Panc1 (cell line): ENCODE data around the gene MACO1. TPM values are rescaled to one million over a fixed set of nuclear protein-coding genes. Genes with fewer than 3 reads are reported as not detected.

Experiments
- ATAC-seq: fragments of 200-7000 bp; cut with Tn5 transposase; 2 replicates; pipeline ENCODE4 v1.9.1; 2020; ENCODE audit warnings: mild to moderate bottlenecking, moderate library complexity
- BruUV-seq: library from RNA; stranded (reverse); fragments of 400-500 nt; replicated peaks from 2 replicates; lab custom pipeline; 2021; lab: Mats Ljungman, UMichigan
- CTCF ChIA-PET: fragments of 300-600 bp; sonication (Branson Sonifier 250); formaldehyde crosslinking; loops from one replicate; lab custom pipeline; 2022; ENCODE audit warnings: antibody characterized with exemption; lab: Charles Lee
- POLR2A ChIA-PET: fragments of 300-600 bp; sonication (Branson Sonifier 250); formaldehyde crosslinking; loops from one replicate; lab custom pipeline; 2022; ENCODE audit warnings: antibody characterized with exemption; lab: Charles Lee
- DNase-seq: peaks from one replicate; pipeline ENCODE4 v3.0.0-alpha.2; 2010; ENCODE audit warnings: low read depth, low spot score
- H3K27ac ChIP-seq: 2 replicates; pipeline ENCODE4 v1.5.1; 2011; ENCODE audit warnings: mild to moderate bottlenecking, low read length, inconsistent platforms
- H3K27me3 ChIP-seq: fragments of 200-500 bp; sonication (Bioruptor generic); 2 replicates; pipeline ENCODE4 v1.6.0; 2014; ENCODE audit warnings: low read length, inconsistent platforms; ENCODE audit not compliant: control insufficient read depth, insufficient read depth
- H3K36me3 ChIP-seq: fragments of 200-500 bp; sonication (Bioruptor generic); 2 replicates; pipeline ENCODE4 v1.5.1; 2014; ENCODE audit warnings: inconsistent platforms, mild to moderate bottlenecking, low read length, moderate library complexity; ENCODE audit not compliant: control insufficient read depth, insufficient read depth
- H3K4me1 ChIP-seq: 2 replicates; pipeline ENCODE4 v1.5.1; 2011; ENCODE audit warnings: inconsistent platforms, mild to moderate bottlenecking, low read length, moderate library complexity; ENCODE audit not compliant: control insufficient read depth, insufficient read depth
- H3K4me3 ChIP-seq, 2 experiments: 2 replicates each; pipeline ENCODE4 v1.5.1; 2011 to 2012; ENCODE audit warnings: low read depth in 2 of 2, low read length in 2 of 2, mild to moderate bottlenecking in 2 of 2, inconsistent platforms in 1 of 2, moderate library complexity in 1 of 2
- H3K9me3 ChIP-seq: fragments of 200-500 bp; sonication (Bioruptor generic); 2 replicates; pipeline ENCODE4 v1.5.1; 2014; ENCODE audit warnings: low read depth, mild to moderate bottlenecking, inconsistent platforms, low read length, moderate library complexity; ENCODE audit not compliant: control insufficient read depth, insufficient read depth
- POLR2AphosphoS5 ChIP-seq: IDR thresholded peaks from 2 replicates; pipeline ENCODE4 v1.6.1; 2012; ENCODE audit warnings: mild to moderate bottlenecking, low read depth, low read length, moderate library complexity
- SIN3A ChIP-seq: IDR thresholded peaks from 2 replicates; pipeline ENCODE4 v1.6.1; 2012; ENCODE audit warnings: low read depth, mild to moderate bottlenecking, low read length, moderate library complexity, borderline replicate concordance; ENCODE audit not compliant: insufficient read depth
- TCF7L2 ChIP-seq: IDR thresholded peaks from 2 replicates; pipeline ENCODE4 v1.6.1; 2011; ENCODE audit warnings: mild to moderate bottlenecking, low read depth, low read length, inconsistent platforms
- in situ Hi-C: cut with HindIII; loops from 2 replicates; pipeline ENCODE4 v1.10.0; 2016; ENCODE audit warnings: low sequenced_read_pairs, low pct_unique_long_range_greater_than_20kb
- intact Hi-C: fragments of 100-400 bp; cut with micrococcal nuclease; formaldehyde crosslinking; loops from one replicate; pipeline ENCODE4 v1.10.0; 2022; ENCODE audit not compliant: unreplicated experiment
- total RNA-seq: library from RNA; stranded (reverse); gene quantifications from one replicate; pipeline ENCODE4 v1.2.1, GENCODE V29; 2021; ENCODE audit not compliant: unreplicated experiment
- TF ChIP-seq, protein P1 (sequence below), 2 experiments: IDR thresholded peaks; 2 replicates each; pipeline ENCODE4 v1.6.1; 2011 to 2012; ENCODE audit warnings: low read depth in 2 of 2, control low read depth in 1 of 2, low read length in 1 of 2, mild to moderate bottlenecking in 1 of 2, moderate library complexity in 1 of 2; ENCODE audit not compliant: insufficient read depth in 1 of 2
- TF ChIP-seq, protein P2 (sequence below): fragments of 450-650 bp; IDR thresholded peaks from 2 replicates; pipeline ENCODE4 v1.5.1; 2017; ENCODE audit warnings: mild to moderate bottlenecking

MACO1 gene
- total RNA-seq, 1 experiment from 2014 or later: 16.5 TPM

DNA sequence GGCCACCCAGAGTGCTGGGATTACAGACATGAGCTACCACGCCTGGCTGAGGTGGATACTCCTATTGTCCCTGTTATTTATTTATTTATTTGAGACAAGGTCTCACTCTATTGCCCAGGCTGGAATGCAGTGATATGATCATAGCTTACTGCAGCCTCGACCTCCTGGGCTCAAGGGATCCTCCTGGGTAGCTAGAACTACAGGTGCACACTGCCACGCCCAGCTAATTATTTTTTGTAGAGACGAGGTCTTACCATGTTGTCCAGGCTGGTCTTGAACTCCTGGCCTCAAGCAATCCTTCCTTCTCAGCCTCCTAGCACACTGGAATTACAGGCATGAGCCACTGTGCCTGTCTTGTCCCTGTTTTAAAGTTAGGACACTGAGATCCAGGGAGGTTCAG is 117.9 kb downstream of the MACO1 start:
- intact Hi-C loops: no loop called here
- no peak overlapping the region for H3K4me3 ChIP-seq
- no peak overlapping the region for H3K27ac ChIP-seq
- BruUV-seq: no TSS peak
- no peaks in the 10 kb centered on the region for H3K27me3 ChIP-seq
- H3K4me1 ChIP-seq: peaks cover 15% of the 10 kb centered on the region
- in situ Hi-C loops: no loop called here
- H3K9me3 ChIP-seq: no peaks in the 10 kb centered on the region
- POLR2A ChIA-PET: no interaction called here
- DNase-seq (no peak), ATAC-seq (no peak)
- TF ChIP-seq, protein P1, sequence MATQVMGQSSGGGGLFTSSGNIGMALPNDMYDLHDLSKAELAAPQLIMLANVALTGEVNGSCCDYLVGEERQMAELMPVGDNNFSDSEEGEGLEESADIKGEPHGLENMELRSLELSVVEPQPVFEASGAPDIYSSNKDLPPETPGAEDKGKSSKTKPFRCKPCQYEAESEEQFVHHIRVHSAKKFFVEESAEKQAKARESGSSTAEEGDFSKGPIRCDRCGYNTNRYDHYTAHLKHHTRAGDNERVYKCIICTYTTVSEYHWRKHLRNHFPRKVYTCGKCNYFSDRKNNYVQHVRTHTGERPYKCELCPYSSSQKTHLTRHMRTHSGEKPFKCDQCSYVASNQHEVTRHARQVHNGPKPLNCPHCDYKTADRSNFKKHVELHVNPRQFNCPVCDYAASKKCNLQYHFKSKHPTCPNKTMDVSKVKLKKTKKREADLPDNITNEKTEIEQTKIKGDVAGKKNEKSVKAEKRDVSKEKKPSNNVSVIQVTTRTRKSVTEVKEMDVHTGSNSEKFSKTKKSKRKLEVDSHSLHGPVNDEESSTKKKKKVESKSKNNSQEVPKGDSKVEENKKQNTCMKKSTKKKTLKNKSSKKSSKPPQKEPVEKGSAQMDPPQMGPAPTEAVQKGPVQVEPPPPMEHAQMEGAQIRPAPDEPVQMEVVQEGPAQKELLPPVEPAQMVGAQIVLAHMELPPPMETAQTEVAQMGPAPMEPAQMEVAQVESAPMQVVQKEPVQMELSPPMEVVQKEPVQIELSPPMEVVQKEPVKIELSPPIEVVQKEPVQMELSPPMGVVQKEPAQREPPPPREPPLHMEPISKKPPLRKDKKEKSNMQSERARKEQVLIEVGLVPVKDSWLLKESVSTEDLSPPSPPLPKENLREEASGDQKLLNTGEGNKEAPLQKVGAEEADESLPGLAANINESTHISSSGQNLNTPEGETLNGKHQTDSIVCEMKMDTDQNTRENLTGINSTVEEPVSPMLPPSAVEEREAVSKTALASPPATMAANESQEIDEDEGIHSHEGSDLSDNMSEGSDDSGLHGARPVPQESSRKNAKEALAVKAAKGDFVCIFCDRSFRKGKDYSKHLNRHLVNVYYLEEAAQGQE (IDR thresholded peaks at IDR 0.05; ENCODE audit: insufficient read depth in 1 of 2, low read depth in 2 of 2, low read length in 1 of 2): no peak
- TF ChIP-seq TCF7L2 (no peak), SIN3A (no peak), POLR2AphosphoS5 (no peak)
- TF ChIP-seq, protein P2, sequence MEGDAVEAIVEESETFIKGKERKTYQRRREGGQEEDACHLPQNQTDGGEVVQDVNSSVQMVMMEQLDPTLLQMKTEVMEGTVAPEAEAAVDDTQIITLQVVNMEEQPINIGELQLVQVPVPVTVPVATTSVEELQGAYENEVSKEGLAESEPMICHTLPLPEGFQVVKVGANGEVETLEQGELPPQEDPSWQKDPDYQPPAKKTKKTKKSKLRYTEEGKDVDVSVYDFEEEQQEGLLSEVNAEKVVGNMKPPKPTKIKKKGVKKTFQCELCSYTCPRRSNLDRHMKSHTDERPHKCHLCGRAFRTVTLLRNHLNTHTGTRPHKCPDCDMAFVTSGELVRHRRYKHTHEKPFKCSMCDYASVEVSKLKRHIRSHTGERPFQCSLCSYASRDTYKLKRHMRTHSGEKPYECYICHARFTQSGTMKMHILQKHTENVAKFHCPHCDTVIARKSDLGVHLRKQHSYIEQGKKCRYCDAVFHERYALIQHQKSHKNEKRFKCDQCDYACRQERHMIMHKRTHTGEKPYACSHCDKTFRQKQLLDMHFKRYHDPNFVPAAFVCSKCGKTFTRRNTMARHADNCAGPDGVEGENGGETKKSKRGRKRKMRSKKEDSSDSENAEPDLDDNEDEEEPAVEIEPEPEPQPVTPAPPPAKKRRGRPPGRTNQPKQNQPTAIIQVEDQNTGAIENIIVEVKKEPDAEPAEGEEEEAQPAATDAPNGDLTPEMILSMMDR: no peak
- H3K36me3 ChIP-seq: no peaks in the 10 kb centered on the region; the same call in 1 of the 2 replicates
- CTCF ChIA-PET: no interaction called here

DNA sequence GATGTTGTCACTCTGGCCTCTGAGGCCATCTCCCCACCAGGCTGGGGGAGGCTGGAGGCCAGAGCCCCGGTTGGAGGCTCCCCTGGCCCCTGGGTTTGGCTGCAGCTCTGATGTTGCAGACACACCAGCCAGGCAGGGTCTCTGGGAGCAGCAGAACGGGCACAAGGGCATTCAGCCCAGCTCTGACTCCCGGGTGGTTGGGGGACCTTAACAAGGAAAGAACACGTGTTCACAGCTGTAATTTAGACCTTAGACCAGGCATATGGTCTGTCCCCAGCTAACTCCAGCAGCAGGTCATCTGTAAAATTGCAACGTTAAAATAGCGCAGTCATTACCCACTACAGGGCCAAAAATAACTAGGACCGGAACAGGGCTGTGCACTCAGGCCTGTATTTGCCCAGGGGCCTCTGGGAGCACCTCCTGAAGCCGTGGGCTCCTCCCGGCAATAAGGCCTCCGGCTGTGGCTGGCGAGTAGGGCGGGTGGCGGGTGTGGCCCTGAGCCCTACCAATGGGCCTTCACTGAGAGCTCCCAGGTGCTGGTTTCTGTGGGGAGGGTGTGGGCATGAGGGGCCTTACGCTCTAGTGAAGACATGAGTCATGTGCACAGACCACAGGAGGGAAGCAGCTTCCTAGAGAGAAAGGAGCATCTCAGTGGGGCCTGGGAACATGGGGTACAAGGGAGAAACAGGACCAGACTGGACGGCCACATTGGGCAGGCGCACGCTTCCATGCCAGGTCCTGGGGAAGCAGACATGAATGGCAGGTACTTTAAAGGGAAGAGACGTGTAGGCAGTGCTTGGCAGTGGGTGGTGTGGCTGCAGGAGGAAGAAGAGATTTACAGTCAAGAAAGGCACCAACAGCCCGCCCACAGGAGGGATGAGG is 118.8 kb downstream of the MACO1 start:
- intact Hi-C loops (no loop called here), in situ Hi-C loops (no loop called here)
- ATAC-seq: no peak
- peaks cover 12% of the 10 kb centered on the region for H3K4me1 ChIP-seq
- H3K9me3 ChIP-seq: no peaks in the 10 kb centered on the region
- H3K27ac ChIP-seq: no peak overlapping the region
- no peaks in the 10 kb centered on the region for H3K27me3 ChIP-seq
- POLR2A ChIA-PET: no interaction called here
- H3K4me3 ChIP-seq: no peak overlapping the region
- no peak for TF ChIP-seq TCF7L2
- no peak for TF ChIP-seq POLR2AphosphoS5
- TF ChIP-seq, protein P2: no peak
- no peak for TF ChIP-seq SIN3A
- TF ChIP-seq, protein P1 (IDR thresholded peaks at IDR 0.05; ENCODE audit: insufficient read depth in 1 of 2, low read depth in 2 of 2, low read length in 1 of 2): no peak
- DNase-seq: no peak
- no TSS peak for BruUV-seq
- CTCF ChIA-PET: no interaction called here
- no peaks in the 10 kb centered on the region for H3K36me3 ChIP-seq
